Thymus (tissue), 11 donors: ENCODE data around the gene CORO6. TPM values are rescaled to one million over a fixed set of nuclear protein-coding genes. Genes with fewer than 3 reads are reported as not detected.

Source experiments
- DNase-seq, 9 donors: peaks; one replicate each; pipeline ENCODE4 v3.0.0-alpha.2; 2013; ENCODE audit warnings: low spot score in 9 of 9, low read depth in 6 of 9, missing footprints in 1 of 9
- H3K27ac ChIP-seq, 2 donors: one replicate each; pipeline ENCODE4 v1.5.1; 2013; ENCODE audit warnings: control low read depth in 1 of 2, low read depth in 1 of 2, low read length in 1 of 2, mild to moderate bottlenecking in 1 of 2, moderate library complexity in 1 of 2
- H3K27me3 ChIP-seq, 2 donors: one replicate each; pipeline ENCODE4 v1.5.1; 2013; ENCODE audit warnings: low read length in 1 of 2; ENCODE audit not compliant: control insufficient read depth in 2 of 2, insufficient read depth in 1 of 2
- H3K36me3 ChIP-seq, 2 donors: one replicate each; pipeline ENCODE4 v1.5.1; 2013; ENCODE audit warnings: low read length in 1 of 2, mild to moderate bottlenecking in 1 of 2, moderate library complexity in 1 of 2; ENCODE audit not compliant: control insufficient read depth in 2 of 2, insufficient read depth in 2 of 2
- H3K4me1 ChIP-seq, 2 donors: one replicate each; pipeline ENCODE4 v1.5.1; 2013; ENCODE audit warnings: low read length in 2 of 2; ENCODE audit not compliant: control insufficient read depth in 2 of 2, insufficient read depth in 2 of 2
- H3K4me3 ChIP-seq, 2 donors: one replicate each; pipeline ENCODE4 v1.5.1; 2013; ENCODE audit warnings: low read length in 2 of 2, control low read depth in 1 of 2, mild to moderate bottlenecking in 1 of 2
- H3K9me3 ChIP-seq, 2 donors: one replicate each; pipeline ENCODE4 v1.5.1; 2013; ENCODE audit warnings: low read length in 1 of 2, mild to moderate bottlenecking in 1 of 2; ENCODE audit not compliant: control insufficient read depth in 2 of 2, insufficient read depth in 1 of 2
- WGBS: extraction: QIAGEN DNeasy Blood & Tissue Kit; methylation state at CpG from one replicate; pipeline ENCODE4 v1.1.7; 2013; 5-methylcytosine and 5-hydroxymethylcytosine counted together
- polyA plus RNA-seq: library from polyadenylated mRNA; stranded (reverse); fragments of 200-250 nt; gene quantifications from one replicate; pipeline ENCODE4 v1.2.3, GENCODE V29; 2013
- total RNA-seq: library from RNA; stranded (reverse); fragments of 120-200 nt; gene quantifications from one replicate; pipeline ENCODE4 v1.2.4, GENCODE V29; 2013
- donor health status: healthy.

Gene CORO6
- total and polyA plus RNA-seq, 2 donors, result 2.4 to 17.0 TPM

GRCh38 chr17:29567554-29568330 is 55.0 kb downstream of the CORO6 start:
- H3K36me3 ChIP-seq, result peaks cover 2 to 6% of the 10 kb centered on the region in 2 donors
- peak overlapping the region; percentile 55 to 74 for H3K4me3 ChIP-seq
- under 1% methylated on average over 63 of the region's 63 CpGs for WGBS
- peak in 2 of 9 donors; percentile 48 to 77 for DNase-seq
- peaks cover 18 to 45% of the 10 kb centered on the region in 2 donors for H3K4me1 ChIP-seq
- H3K9me3 ChIP-seq, result no peaks in the 10 kb centered on the region
- H3K27me3 ChIP-seq, result peaks cover 12 to 35% of the 10 kb centered on the region in 2 donors
- peak overlapping the region; percentile 74 to 90 for H3K27ac ChIP-seq

GRCh38 chr17:29567304-29567553 is 55.5 kb downstream of the CORO6 start:
- under 1% methylated on average over 27 of the region's 27 CpGs for WGBS
- peaks cover 12 to 40% of the 10 kb centered on the region in 2 donors for H3K27me3 ChIP-seq
- DNase-seq, result peak in 1 of 9 donors; percentile 51
- peak overlapping the region; percentile 55 to 74 for H3K4me3 ChIP-seq
- peak overlapping the region; percentile 74 to 90 for H3K27ac ChIP-seq
- H3K4me1 ChIP-seq, result peaks cover 18 to 44% of the 10 kb centered on the region in 2 donors
- H3K9me3 ChIP-seq, result peaks cover 0 to under 1% of the 10 kb centered on the region in 2 donors
- H3K36me3 ChIP-seq, result peaks cover 2 to 11% of the 10 kb centered on the region in 2 donors

- H3K36me3 ChIP-seq, result peaks cover 2 to 11% of the 10 kb centered on the region in 2 donors
- H3K9me3 ChIP-seq, result peaks cover 0 to 3% of the 10 kb centered on the region in 2 donors
- H3K27ac ChIP-seq, result peak within 1 kb of the TSS; percentile 74 to 90
- peak within 1 kb of the TSS; percentile 55 to 74 for H3K4me3 ChIP-seq
- H3K27me3 ChIP-seq, result peaks cover 12 to 42% of the 10 kb centered on the region in 2 donors
- under 1% methylated on average over 94 of the region's 94 CpGs for WGBS
- H3K4me1 ChIP-seq, result peaks cover 18 to 46% of the 10 kb centered on the region in 2 donors
- peak in 3 of 9 donors; percentile 31 to 60 (median 39) for DNase-seq
These were observed 56.0 kb downstream of the CORO6 start, which contains the start of gene ABHD15 for GRCh38 chr17:29566473-29567303. TSS of gene ABHD15 (minus strand) at chr17:29567037. CDS start at chr17:29566966, 71 bp downstream.

GRCh38 chr17:29565643-29566472 is 56.9 kb downstream of the CORO6 start:
- peaks cover 0 to 11% of the 10 kb centered on the region in 2 donors for H3K36me3 ChIP-seq
- H3K9me3 ChIP-seq, result peaks cover 0 to 3% of the 10 kb centered on the region in 2 donors
- peak overlapping the region; percentile 44 to 74 for H3K4me3 ChIP-seq
- DNase-seq, result peak in 1 of 9 donors; percentile 50
- H3K27me3 ChIP-seq, result peaks cover 12 to 42% of the 10 kb centered on the region in 2 donors
- 13% methylated on average over 55 of the region's 55 CpGs for WGBS
- peak overlapping the region in 1 of 2 donors; percentile 36 for H3K27ac ChIP-seq
- peaks cover 18 to 48% of the 10 kb centered on the region in 2 donors for H3K4me1 ChIP-seq

Other genes starting within 250 kb of the CORO6 start
- gene TAOK1, start 232.5 kb downstream of the CORO6 start, total RNA-seq, result 19.5 TPM
- gene TAOK1, start 232.5 kb downstream of the CORO6 start, polyA plus RNA-seq, result 11.2 TPM
- gene ABHD15, start 55.9 kb downstream of the CORO6 start, total RNA-seq, result 3.4 TPM
- gene ABHD15, start 55.9 kb downstream of the CORO6 start, polyA plus RNA-seq, result 7.8 TPM
- 22.7 TPM for gene TP53I13, start 54.2 kb downstream of the CORO6 start, total RNA-seq
- gene TP53I13, start 54.2 kb downstream of the CORO6 start, polyA plus RNA-seq, result 98.2 TPM
- gene GIT1, start 33.3 kb downstream of the CORO6 start, total RNA-seq, result 14.1 TPM
- gene GIT1, start 33.3 kb downstream of the CORO6 start, polyA plus RNA-seq, result 33.7 TPM
- gene ANKRD13B, start 29.8 kb downstream of the CORO6 start, total RNA-seq, result 1.3 TPM
- gene ANKRD13B, start 29.8 kb downstream of the CORO6 start, polyA plus RNA-seq, result 2.2 TPM